ENCODE data around the gene PDIA6. TPM values are rescaled to one million over a fixed set of nuclear protein-coding genes. Genes with fewer than 3 reads are reported as not detected.

PDIA6 gene
- total and polyA plus RNA-seq, 4 donors, result 164 to 222 (median 168) TPM

DNA sequence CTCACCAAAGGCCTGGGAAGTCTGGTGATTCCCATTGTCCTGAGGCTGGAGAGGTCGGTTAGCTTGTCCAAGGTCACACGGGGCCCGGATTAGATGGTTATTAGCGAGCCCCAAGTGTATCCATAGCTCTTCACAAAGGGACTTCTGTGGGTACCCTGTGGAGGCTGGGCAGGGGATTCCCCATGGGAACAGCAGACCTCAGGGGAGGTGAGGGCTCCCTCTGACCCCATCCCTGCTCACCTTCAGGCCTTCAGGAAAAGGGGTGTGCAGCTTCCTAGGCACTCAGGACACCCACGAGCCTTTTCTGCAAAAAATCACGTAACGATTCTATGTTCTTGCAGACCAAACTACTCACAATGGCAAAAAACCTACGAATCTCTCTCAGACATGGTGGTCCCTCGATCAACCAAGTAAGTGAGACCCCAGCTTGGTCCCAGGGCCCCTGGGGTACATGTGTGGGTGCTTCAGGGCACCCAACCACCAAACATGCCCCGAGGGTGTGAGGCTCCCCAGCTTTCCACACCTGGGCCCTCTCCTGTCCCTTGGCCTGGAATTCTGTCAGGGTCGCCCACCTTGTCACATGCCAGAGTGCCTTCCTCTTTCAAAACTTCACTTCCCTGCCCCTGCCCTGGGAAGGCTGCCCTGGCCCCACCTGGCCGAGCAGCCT, 40.3 kb downstream of the PDIA6 start:
- Histone ChIP-seq H3K9me3 (ENCODE audit: control insufficient read depth, insufficient read depth, low read length) (no peaks in the 10 kb centered on the region), H3K27ac (ENCODE audit: low read depth, low read length) (no peak overlapping the region), H3K27me3 (ENCODE audit: control insufficient read depth, insufficient read depth, low read length) (no peaks in the 10 kb centered on the region), H3K4me3 (ENCODE audit: low read depth, low read length) (no peak overlapping the region), H3K4me1 (ENCODE audit: control insufficient read depth, insufficient read depth, low read length) (peaks cover 19% of the 10 kb centered on the region), H3K36me3 (ENCODE audit: control insufficient read depth, insufficient read depth, low read length) (peaks cover 23% of the 10 kb centered on the region)
- no peak for DNase-seq (ENCODE audit: low read depth in 4 of 6, low spot score in 6 of 6)
- WGBS (ENCODE audit: insufficient coverage), result 85% methylated on average over 9 of the region's 12 CpGs

DNA sequence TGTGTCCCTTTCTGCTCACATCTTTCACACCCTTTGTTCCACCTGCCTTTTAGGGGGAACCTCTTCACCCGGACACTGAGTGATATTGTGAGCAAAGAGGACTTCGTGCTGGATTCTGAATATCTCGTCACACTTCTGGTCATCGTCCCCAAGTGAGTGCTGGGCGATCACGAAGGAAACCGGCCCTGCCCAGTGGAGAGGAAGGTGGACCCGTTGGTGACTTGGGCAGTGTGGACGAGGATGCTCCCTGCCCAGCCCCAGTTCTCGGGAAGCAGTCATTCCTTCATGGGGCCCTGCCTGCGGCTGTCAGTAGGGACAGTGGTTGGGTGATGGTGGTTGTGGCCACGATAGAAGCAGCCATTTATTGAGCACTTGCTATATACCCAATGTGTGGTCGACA, 40.8 kb downstream of the PDIA6 start:
- WGBS (ENCODE audit: insufficient coverage), result 97% methylated on average over 11 of the region's 13 CpGs
- no peaks in the 10 kb centered on the region for H3K9me3 ChIP-seq (ENCODE audit: control insufficient read depth, insufficient read depth, low read length)
- peaks cover 18% of the 10 kb centered on the region for H3K36me3 ChIP-seq (ENCODE audit: control insufficient read depth, insufficient read depth, low read length)
- no peaks in the 10 kb centered on the region for H3K27me3 ChIP-seq (ENCODE audit: control insufficient read depth, insufficient read depth, low read length)
- H3K27ac ChIP-seq (ENCODE audit: low read depth, low read length), result no peak overlapping the region
- no peak overlapping the region for H3K4me3 ChIP-seq (ENCODE audit: low read depth, low read length)
- no peak for DNase-seq (ENCODE audit: low read depth in 4 of 6, low spot score in 6 of 6)
- H3K4me1 ChIP-seq (ENCODE audit: control insufficient read depth, insufficient read depth, low read length), result peaks cover 19% of the 10 kb centered on the region

DNA sequence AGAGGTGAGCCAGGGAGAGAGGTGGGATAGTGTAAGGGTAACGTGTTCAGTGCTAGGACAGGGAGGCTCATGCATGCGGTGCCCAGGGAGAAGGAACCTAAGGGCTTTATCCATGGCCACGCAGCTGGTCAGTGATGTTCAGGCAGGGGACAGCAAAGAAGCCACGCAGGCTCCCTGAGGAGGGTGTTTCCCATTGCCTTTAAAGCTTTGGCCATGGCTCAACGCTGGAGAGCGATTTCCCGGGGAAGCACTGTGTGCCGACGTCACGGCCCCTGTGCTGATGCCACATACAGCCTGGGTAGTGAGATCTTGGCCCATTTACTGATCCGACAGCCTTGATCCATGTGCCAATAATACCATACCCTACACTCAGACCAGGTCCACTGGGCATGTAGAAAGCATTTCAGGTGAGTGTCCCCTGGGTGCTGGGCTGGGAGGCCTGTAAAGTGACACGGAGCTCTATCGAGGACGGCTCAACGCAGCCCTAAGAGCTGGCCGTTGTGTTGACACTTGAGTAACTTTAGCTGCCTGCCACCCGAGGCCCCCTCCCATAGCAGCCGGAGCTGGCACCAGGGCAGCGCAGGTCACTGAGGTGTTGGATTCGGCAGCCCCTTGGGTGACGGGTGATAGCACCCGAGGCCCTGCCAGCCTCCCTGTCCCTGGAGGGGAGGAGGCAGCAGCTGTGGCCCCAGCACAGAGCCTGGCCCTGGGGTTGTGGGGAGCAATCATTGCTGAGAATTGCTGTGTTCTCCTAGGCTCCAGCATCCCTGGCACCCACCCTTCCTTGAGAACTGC, 41.4 kb downstream of the PDIA6 start:
- WGBS (ENCODE audit: insufficient coverage), result 90% methylated on average over 20 of the region's 22 CpGs
- no peak for DNase-seq (ENCODE audit: low read depth in 4 of 6, low spot score in 6 of 6)
- no peaks in the 10 kb centered on the region for H3K27me3 ChIP-seq (ENCODE audit: control insufficient read depth, insufficient read depth, low read length)
- peaks cover 12% of the 10 kb centered on the region for H3K36me3 ChIP-seq (ENCODE audit: control insufficient read depth, insufficient read depth, low read length)
- H3K9me3 ChIP-seq (ENCODE audit: control insufficient read depth, insufficient read depth, low read length), result no peaks in the 10 kb centered on the region
- no peak overlapping the region for H3K27ac ChIP-seq (ENCODE audit: low read depth, low read length)
- H3K4me1 ChIP-seq (ENCODE audit: control insufficient read depth, insufficient read depth, low read length), result peaks cover 19% of the 10 kb centered on the region
- no peak overlapping the region for H3K4me3 ChIP-seq (ENCODE audit: low read depth, low read length)

DNA sequence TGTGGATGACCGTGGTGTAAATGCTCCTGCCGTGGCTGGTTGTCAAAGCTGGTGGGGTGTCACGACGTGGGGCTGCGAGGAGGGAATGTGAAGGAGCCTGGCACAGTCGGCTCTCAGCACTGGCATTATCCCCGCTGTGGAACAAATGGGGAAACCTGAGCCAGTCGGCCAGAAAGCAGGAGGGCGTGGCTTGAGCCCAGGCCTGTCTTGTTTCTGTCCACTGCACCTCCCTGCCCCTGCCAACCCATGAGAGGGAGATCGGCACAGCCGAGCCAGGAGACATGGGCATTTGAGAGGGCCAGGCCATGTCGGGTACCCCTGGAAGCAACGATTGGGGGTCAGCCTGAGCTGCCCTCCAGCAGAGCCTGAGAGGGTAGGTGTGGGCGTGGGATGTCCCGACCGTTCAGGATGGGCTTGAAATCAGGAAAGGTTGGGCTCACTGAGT, 44.5 kb downstream of the PDIA6 start:
- no peak for DNase-seq (ENCODE audit: low read depth in 4 of 6, low spot score in 6 of 6)
- WGBS (ENCODE audit: insufficient coverage), result 51% methylated on average over 16 of the region's 16 CpGs
- Histone ChIP-seq H3K4me3 (ENCODE audit: low read depth, low read length) (no peak overlapping the region), H3K4me1 (ENCODE audit: control insufficient read depth, insufficient read depth, low read length) (peaks cover 11% of the 10 kb centered on the region), H3K9me3 (ENCODE audit: control insufficient read depth, insufficient read depth, low read length) (no peaks in the 10 kb centered on the region), H3K27me3 (ENCODE audit: control insufficient read depth, insufficient read depth, low read length) (no peaks in the 10 kb centered on the region), H3K27ac (ENCODE audit: low read depth, low read length) (no peak overlapping the region), H3K36me3 (ENCODE audit: control insufficient read depth, insufficient read depth, low read length) (peaks cover 4% of the 10 kb centered on the region)

DNA sequence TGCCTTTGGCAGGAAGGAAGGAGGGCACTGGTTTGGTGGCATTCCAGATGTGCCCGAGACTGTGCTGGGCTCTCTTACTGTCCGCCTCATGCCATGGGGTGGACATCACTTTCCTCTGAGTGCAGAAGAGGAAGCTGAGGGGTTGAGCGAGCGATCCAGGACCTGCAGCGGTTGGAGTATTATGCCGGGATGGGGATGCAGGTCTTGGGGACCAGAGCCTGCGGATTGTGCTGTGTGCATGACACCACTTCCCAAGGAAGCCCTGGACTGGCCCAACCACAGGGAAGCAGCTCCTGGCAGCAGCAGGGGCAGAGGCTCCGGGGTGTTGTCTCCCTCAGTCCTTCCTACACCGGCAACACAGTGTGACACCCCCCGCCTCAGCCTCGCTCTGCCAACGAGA, 46.7 kb downstream of the PDIA6 start:
- WGBS (ENCODE audit: insufficient coverage), result 85% methylated on average over 12 of the region's 12 CpGs
- no peaks in the 10 kb centered on the region for H3K27me3 ChIP-seq (ENCODE audit: control insufficient read depth, insufficient read depth, low read length)
- DNase-seq (ENCODE audit: low read depth in 4 of 6, low spot score in 6 of 6), result no peak
- no peak overlapping the region for H3K4me3 ChIP-seq (ENCODE audit: low read depth, low read length)
- peaks cover 17% of the 10 kb centered on the region for H3K4me1 ChIP-seq (ENCODE audit: control insufficient read depth, insufficient read depth, low read length)
- no peak overlapping the region for H3K27ac ChIP-seq (ENCODE audit: low read depth, low read length)
- H3K9me3 ChIP-seq (ENCODE audit: control insufficient read depth, insufficient read depth, low read length), result no peaks in the 10 kb centered on the region
- peaks cover 4% of the 10 kb centered on the region for H3K36me3 ChIP-seq (ENCODE audit: control insufficient read depth, insufficient read depth, low read length)

DNA sequence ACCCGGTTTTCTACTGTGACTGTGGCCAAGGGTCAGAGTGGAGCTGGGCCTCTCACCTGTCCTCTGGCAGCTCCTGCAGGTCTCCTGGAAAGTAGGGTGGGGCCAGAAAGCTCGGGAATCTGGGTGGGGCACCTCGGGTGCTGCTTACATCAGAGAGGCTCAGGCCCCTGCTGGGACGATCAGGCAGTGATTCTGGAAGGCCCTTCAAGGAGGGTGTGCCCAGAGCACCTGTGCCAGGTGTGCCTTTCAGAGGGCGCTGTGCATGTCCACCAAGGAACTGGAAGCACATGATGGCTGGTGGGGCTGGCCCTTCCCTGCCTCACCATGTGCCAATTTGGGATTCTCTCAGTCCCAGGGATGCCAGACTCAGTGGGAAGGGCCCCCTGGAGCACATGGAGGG, 47.1 kb downstream of the PDIA6 start:
- Histone ChIP-seq H3K9me3 (ENCODE audit: control insufficient read depth, insufficient read depth, low read length) (no peaks in the 10 kb centered on the region), H3K27me3 (ENCODE audit: control insufficient read depth, insufficient read depth, low read length) (no peaks in the 10 kb centered on the region), H3K27ac (ENCODE audit: low read depth, low read length) (no peak overlapping the region), H3K36me3 (ENCODE audit: control insufficient read depth, insufficient read depth, low read length) (peaks cover 4% of the 10 kb centered on the region), H3K4me3 (ENCODE audit: low read depth, low read length) (no peak overlapping the region), H3K4me1 (ENCODE audit: control insufficient read depth, insufficient read depth, low read length) (peaks cover 17% of the 10 kb centered on the region)
- 72% methylated on average over 5 of the region's 5 CpGs for WGBS (ENCODE audit: insufficient coverage)
- no peak for DNase-seq (ENCODE audit: low read depth in 4 of 6, low spot score in 6 of 6)

DNA sequence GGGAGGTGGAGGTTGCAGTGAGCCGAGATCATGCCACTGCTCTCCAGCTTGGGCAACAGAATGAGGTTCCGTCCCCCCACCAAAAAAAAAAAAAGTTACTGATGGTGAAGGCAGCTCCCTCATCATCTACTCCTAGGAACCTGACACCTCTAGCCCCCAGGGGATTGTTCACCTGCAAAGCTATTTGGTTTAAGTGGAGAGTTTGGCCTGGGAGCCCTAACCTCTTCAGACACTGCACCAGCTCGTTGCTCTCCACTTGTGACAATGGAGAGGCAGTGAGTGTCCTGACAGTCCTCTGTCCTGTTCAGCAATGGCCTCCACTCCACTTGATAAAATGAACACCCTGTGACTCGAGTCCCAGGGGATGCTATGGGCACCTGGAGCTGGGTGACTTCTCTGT, 47.7 kb downstream of the PDIA6 start:
- Histone ChIP-seq H3K27me3 (ENCODE audit: control insufficient read depth, insufficient read depth, low read length) (no peaks in the 10 kb centered on the region), H3K4me1 (ENCODE audit: control insufficient read depth, insufficient read depth, low read length) (peaks cover 17% of the 10 kb centered on the region), H3K9me3 (ENCODE audit: control insufficient read depth, insufficient read depth, low read length) (no peaks in the 10 kb centered on the region), H3K27ac (ENCODE audit: low read depth, low read length) (no peak overlapping the region), H3K4me3 (ENCODE audit: low read depth, low read length) (no peak overlapping the region), H3K36me3 (ENCODE audit: control insufficient read depth, insufficient read depth, low read length) (peaks cover 4% of the 10 kb centered on the region)
- 100% methylated on average over 1 of the region's 4 CpGs for WGBS (ENCODE audit: insufficient coverage)
- DNase-seq (ENCODE audit: low read depth in 4 of 6, low spot score in 6 of 6), result no peak

DNA sequence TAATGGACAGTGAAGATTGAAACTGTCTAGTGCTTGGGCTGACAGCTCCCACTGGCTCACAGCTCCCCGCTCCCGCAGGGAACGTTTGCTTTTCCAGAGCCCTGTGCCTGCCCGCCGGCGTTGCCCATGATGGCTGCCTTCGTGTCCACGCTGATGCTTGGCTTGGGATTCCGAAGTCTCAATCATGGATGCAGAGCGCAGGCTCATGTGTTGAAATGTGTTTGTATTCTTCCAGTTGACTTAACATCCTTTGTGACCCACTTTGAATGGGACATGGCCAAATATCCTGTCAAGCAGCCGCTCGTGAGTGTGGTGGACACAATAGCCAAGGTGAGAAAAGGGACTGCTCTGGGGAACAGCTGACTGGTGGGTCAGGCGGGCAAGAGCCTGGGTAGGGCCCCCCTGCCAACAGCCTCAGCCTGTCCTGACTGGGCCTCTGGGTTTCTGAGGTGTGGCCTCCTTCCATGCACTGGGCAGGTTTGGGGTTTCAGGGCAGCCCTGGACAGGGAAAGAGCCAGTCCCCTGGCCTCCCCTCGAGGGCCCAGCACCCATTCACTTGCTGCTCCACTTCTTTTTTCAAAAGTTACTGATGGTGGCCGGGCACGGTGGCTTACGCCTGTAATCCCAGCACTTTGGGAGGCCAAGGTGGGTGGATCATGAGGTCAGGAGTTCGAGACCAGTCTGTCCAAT, 48.3 kb downstream of the PDIA6 start:
- no peaks in the 10 kb centered on the region for H3K9me3 ChIP-seq (ENCODE audit: control insufficient read depth, insufficient read depth, low read length)
- DNase-seq (ENCODE audit: low read depth in 4 of 6, low spot score in 6 of 6), result peak in 1 of 6 donors; percentile 7
- H3K4me1 ChIP-seq (ENCODE audit: control insufficient read depth, insufficient read depth, low read length), result peaks cover 20% of the 10 kb centered on the region
- H3K27me3 ChIP-seq (ENCODE audit: control insufficient read depth, insufficient read depth, low read length), result no peaks in the 10 kb centered on the region
- WGBS (ENCODE audit: insufficient coverage), result 46% methylated on average over 18 of the region's 18 CpGs
- no peak overlapping the region for H3K27ac ChIP-seq (ENCODE audit: low read depth, low read length)
- no peak overlapping the region for H3K4me3 ChIP-seq (ENCODE audit: low read depth, low read length)
- peaks cover 4% of the 10 kb centered on the region for H3K36me3 ChIP-seq (ENCODE audit: control insufficient read depth, insufficient read depth, low read length)

DNA sequence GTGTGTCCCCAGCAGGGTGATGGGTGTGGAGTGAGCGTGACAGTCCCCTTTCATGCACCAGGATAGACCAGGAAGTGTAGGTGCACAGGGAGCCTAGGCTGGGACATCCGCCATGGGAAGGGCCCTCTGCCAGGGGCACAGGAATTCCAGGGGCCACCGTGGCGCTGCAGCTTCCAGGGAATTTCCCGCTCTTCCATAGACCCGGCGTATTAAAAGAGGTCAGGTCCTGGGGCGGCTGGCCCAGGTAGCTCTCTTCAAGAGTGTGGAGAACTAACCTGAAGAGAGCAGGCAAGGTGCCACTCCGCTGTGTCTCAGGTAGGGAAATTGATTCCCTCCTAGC, 49.2 kb downstream of the PDIA6 start:
- Histone ChIP-seq H3K4me3 (ENCODE audit: low read depth, low read length) (no peak overlapping the region), H3K9me3 (ENCODE audit: control insufficient read depth, insufficient read depth, low read length) (no peaks in the 10 kb centered on the region), H3K36me3 (ENCODE audit: control insufficient read depth, insufficient read depth, low read length) (no peaks in the 10 kb centered on the region), H3K27ac (ENCODE audit: low read depth, low read length) (no peak overlapping the region), H3K27me3 (ENCODE audit: control insufficient read depth, insufficient read depth, low read length) (no peaks in the 10 kb centered on the region), H3K4me1 (ENCODE audit: control insufficient read depth, insufficient read depth, low read length) (peaks cover 21% of the 10 kb centered on the region)
- WGBS (ENCODE audit: insufficient coverage), result 94% methylated on average over 9 of the region's 9 CpGs
- no peak for DNase-seq (ENCODE audit: low read depth in 4 of 6, low spot score in 6 of 6)

Data from spinal cord (tissue), 10 donors.